Measurements from ENCODE around the gene VANGL2. TPM values are rescaled to one million over a fixed set of nuclear protein-coding genes. Genes with fewer than 3 reads are reported as not detected.

Gene VANGL2
- total RNA-seq, 4 donors from 2014 or later: 0.20 to 3.7 (median 2.7) TPM

DNA sequence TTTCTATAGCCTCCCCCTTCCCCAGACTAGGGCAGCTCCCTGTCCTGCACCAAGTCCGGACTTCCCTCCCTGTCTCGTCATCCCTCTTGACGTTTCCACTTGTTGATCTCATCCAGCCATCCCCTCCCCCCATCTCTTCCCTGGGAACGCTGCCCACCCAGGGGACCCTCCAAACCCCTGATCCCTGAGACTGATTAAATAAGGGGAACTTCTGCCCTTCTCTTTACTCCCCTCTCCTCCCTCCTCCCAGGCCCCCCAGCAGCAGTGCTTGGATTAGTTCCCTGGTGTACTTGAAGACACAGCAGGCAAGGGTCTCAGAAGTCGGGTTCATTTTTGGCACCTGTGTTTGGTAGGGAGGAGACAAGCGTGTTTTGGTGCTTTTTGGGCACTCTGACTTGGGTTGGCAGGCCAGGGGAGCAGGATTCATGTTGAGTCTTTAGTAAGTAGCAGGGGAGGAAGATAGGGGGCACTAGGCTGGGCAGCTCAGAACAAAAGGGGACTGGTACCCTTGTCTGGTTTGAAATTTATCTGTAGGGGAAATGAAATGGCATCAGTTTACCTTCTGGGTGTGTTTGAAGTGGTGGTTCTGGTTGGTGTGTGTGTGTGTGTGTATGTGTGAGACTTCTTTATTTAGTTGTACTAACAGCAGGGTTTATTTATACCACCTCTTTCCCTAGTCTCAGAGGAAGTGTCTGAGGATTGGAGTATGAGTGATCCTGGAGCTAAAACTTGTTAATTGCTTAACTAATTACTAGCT lies 11.1 kb downstream of the VANGL2 start:
- DNase-seq: no peak
- H3K4me3 ChIP-seq: no peak overlapping the region

GRCh38 chr1:160412028-160412362 lies 11.6 kb downstream of the VANGL2 start:
- no peak for TF ChIP-seq CTCF (IDR thresholded peaks at IDR 0.05)
- no peak for TF ChIP-seq POLR2A (IDR thresholded peaks at IDR 0.05)
- TF ChIP-seq EP300 (IDR thresholded peaks at IDR 0.05; ENCODE audit: low read depth): no peak
- TF ChIP-seq POLR2AphosphoS5 (IDR thresholded peaks at IDR 0.05): no peak
- no peak for DNase-seq
- H3K4me3 ChIP-seq: no peak overlapping the region
- no peak overlapping the region for H3K27ac ChIP-seq
- H3K4me1 ChIP-seq: peaks cover 0 to 11% (median 5%) of the 10 kb centered on the region in 4 donors
- no peaks in the 10 kb centered on the region for H3K36me3 ChIP-seq
- intact Hi-C loops (cut with DNase I; ENCODE audit: low total_unique reads) (no loop called here), in situ Hi-C loops (cut with MboI; ENCODE audit: low pct_ligation_motif_present in 1 of 4, low pct_unique_long_range_greater_than_20kb in 1 of 4, low sequenced_read_pairs in 3 of 4) (no loop called here)
- H3K9me3 ChIP-seq: no peaks in the 10 kb centered on the region
- no peaks in the 10 kb centered on the region for H3K27me3 ChIP-seq
- WGBS, 2 donors (ENCODE audit: low coverage in 1 of 2): 84 to 100% methylated on average over 2 to 3 of the region's 3 CpGs

More for the DNA sequence above, 11.1 kb downstream of the VANGL2 start:
- Histone ChIP-seq H3K4me1 (peaks cover 0 to 11% (median 5%) of the 10 kb centered on the region in 4 donors), H3K27ac (no peak overlapping the region), H3K36me3 (no peaks in the 10 kb centered on the region), H3K9me3 (no peaks in the 10 kb centered on the region), H3K27me3 (no peaks in the 10 kb centered on the region)
- TF ChIP-seq CTCF (IDR thresholded peaks at IDR 0.05) (no peak), EP300 (IDR thresholded peaks at IDR 0.05; ENCODE audit: low read depth) (no peak), POLR2A (IDR thresholded peaks at IDR 0.05) (no peak), POLR2AphosphoS5 (IDR thresholded peaks at IDR 0.05) (no peak)
- in situ Hi-C loops (cut with MboI; ENCODE audit: low pct_ligation_motif_present in 1 of 4, low pct_unique_long_range_greater_than_20kb in 1 of 4, low sequenced_read_pairs in 3 of 4): no loop called here
- intact Hi-C loops (cut with DNase I; ENCODE audit: low total_unique reads): no loop called here
- 75 to 100% methylated on average over 1 to 6 of the region's 6 CpGs for WGBS, 2 donors (ENCODE audit: low coverage in 1 of 2)

GRCh38 chr1:160413716-160414115 lies 13.4 kb downstream of the VANGL2 start:
- 80 to 92% methylated on average over 1 to 3 of the region's 3 CpGs for WGBS, 2 donors (ENCODE audit: low coverage in 1 of 2)
- TF ChIP-seq POLR2A (IDR thresholded peaks at IDR 0.05) (no peak), EP300 (IDR thresholded peaks at IDR 0.05; ENCODE audit: low read depth) (no peak), CTCF (IDR thresholded peaks at IDR 0.05) (no peak), POLR2AphosphoS5 (IDR thresholded peaks at IDR 0.05) (no peak)
- Histone ChIP-seq H3K27ac (no peak overlapping the region), H3K9me3 (no peaks in the 10 kb centered on the region), H3K27me3 (no peaks in the 10 kb centered on the region), H3K4me3 (no peak overlapping the region), H3K36me3 (no peaks in the 10 kb centered on the region), H3K4me1 (no peaks in the 10 kb centered on the region)
- DNase-seq: no peak
- in situ Hi-C loops (cut with MboI; ENCODE audit: low pct_ligation_motif_present in 1 of 4, low pct_unique_long_range_greater_than_20kb in 1 of 4, low sequenced_read_pairs in 3 of 4) (no loop called here), intact Hi-C loops (cut with DNase I; ENCODE audit: low total_unique reads) (no loop called here)

- Histone ChIP-seq H3K4me3 (no peak overlapping the region), H3K27me3 (no peaks in the 10 kb centered on the region), H3K27ac (no peak overlapping the region), H3K9me3 (no peaks in the 10 kb centered on the region), H3K4me1 (no peaks in the 10 kb centered on the region), H3K36me3 (no peaks in the 10 kb centered on the region)
- in situ Hi-C loops (cut with MboI; ENCODE audit: low pct_ligation_motif_present in 1 of 4, low pct_unique_long_range_greater_than_20kb in 1 of 4, low sequenced_read_pairs in 3 of 4) (no loop called here), intact Hi-C loops (cut with DNase I; ENCODE audit: low total_unique reads) (no loop called here)
- 83% methylated on average over 2 of the region's 2 CpGs; no CpG with 5 or more reads in 1 of the 2 donors for WGBS, 2 donors (ENCODE audit: low coverage in 1 of 2)
- no peak for DNase-seq
- TF ChIP-seq CTCF (IDR thresholded peaks at IDR 0.05): no peak
- TF ChIP-seq EP300 (IDR thresholded peaks at IDR 0.05; ENCODE audit: low read depth): no peak
- TF ChIP-seq POLR2AphosphoS5 (IDR thresholded peaks at IDR 0.05): no peak
- no peak for TF ChIP-seq POLR2A (IDR thresholded peaks at IDR 0.05)
Observed at GRCh38 chr1:160414881-160415280, 14.5 kb downstream of the VANGL2 start.

All from transverse colon (tissue), 4 donors.